ENCODE measurements around the gene OPTC. TPM values are rescaled to one million over a fixed set of nuclear protein-coding genes. Genes with fewer than 3 reads are reported as not detected.

Gene OPTC
- polyA plus RNA-seq, 2 of the 4 experiments (the other 2 are of a cell fraction), result not detected

GRCh38 chr1:203491664-203492063, 2.3 kb upstream of the OPTC start:
- peaks cover 5% of the 10 kb centered on the region; the same call in 1 of the 3 replicates for H3K4me1 ChIP-seq
- POLR2A ChIA-PET, result no interaction called here
- DNase-seq (ENCODE audit: low read depth in 1 of 2, low spot score in 1 of 2) (no peak), ATAC-seq (no peak), FAIRE-seq (no peak)
- TF ChIP-seq SREBF2 (IDR thresholded peaks at IDR 0.05), result no peak
- H3K4me2 ChIP-seq, result no peak overlapping the region
- CTCF ChIA-PET, result interaction anchor here (0.9 to 25.5 kb wide), 4 partner anchors 13 to 224 kb away, joined by 3 to 352 read pairs (median 13); no protein-coding TSS in a partner anchor
- no peaks in the 10 kb centered on the region for H3K9me3 ChIP-seq
- no peak overlapping the region for H3K27ac ChIP-seq
- no peak overlapping the region for H3K4me3 ChIP-seq
- WGBS (ENCODE audit: missing lambda C conversion rate), result 72% methylated on average over 9 of the region's 9 CpGs

- ChIA-PET CTCF (interaction anchor here (3.7 to 25.5 kb wide), 2 partner anchors 12 to 150 kb away, joined by 21 to 352 read pairs; no protein-coding TSS in a partner anchor), POLR2A (no interaction called here)
- H3K27ac ChIP-seq, result no peak overlapping the region
- H3K4me3 ChIP-seq, result no peak overlapping the region
- FAIRE-seq, result no peak
- 49% methylated on average over 8 of the region's 8 CpGs for WGBS (ENCODE audit: missing lambda C conversion rate)
- no peak for ATAC-seq
- TF ChIP-seq BCL3 (IDR thresholded peaks at IDR 0.05), result no peak
- TF ChIP-seq KDM1A (IDR thresholded peaks at IDR 0.05; ENCODE audit: low read depth), result no peak
- no peak for TF ChIP-seq SMC3 (IDR thresholded peaks at IDR 0.05)
- TF ChIP-seq HEYL (CRISPR knock-in tag; IDR thresholded peaks at IDR 0.05), result no peak
- TF ChIP-seq MAZ (IDR thresholded peaks at IDR 0.05; ENCODE audit: borderline replicate concordance, low read depth, low read length), result no peak
- TF ChIP-seq PHF8 (IDR thresholded peaks at IDR 0.05; ENCODE audit: borderline replicate concordance, low read depth), result no peak
- TF ChIP-seq USF2 (IDR thresholded peaks at IDR 0.05), result no peak
- no peak for TF ChIP-seq CEBPB (IDR thresholded peaks at IDR 0.05)
- no peak for TF ChIP-seq REST (IDR thresholded peaks at IDR 0.05)
- no peaks in the 10 kb centered on the region for H3K9me3 ChIP-seq
- DNase-seq (ENCODE audit: low read depth in 1 of 2, low spot score in 1 of 2), result no peak
- H3K4me1 ChIP-seq, result peaks cover 5% of the 10 kb centered on the region; the same call in 1 of the 3 replicates
- H3K4me2 ChIP-seq, result no peak overlapping the region
Measured at GRCh38 chr1:203492082-203492747, 1.7 kb upstream of the OPTC start.

- H3K4me1 ChIP-seq, result peaks cover 5% of the 10 kb centered on the region; the same call in 1 of the 3 replicates
- ChIA-PET CTCF (interaction anchor here (1.2 to 25.5 kb wide), 3 partner anchors 12 to 151 kb away, joined by 3 to 352 read pairs (median 21); no protein-coding TSS in a partner anchor), POLR2A (no interaction called here)
- DNase-seq (ENCODE audit: low read depth in 1 of 2, low spot score in 1 of 2) (no peak), ATAC-seq (no peak), FAIRE-seq (no peak)
- TF ChIP-seq GATA3 (IDR thresholded peaks at IDR 0.05; ENCODE audit: borderline replicate concordance) (no peak), KDM5A (IDR thresholded peaks at IDR 0.05) (no peak), KDM1A (IDR thresholded peaks at IDR 0.05; ENCODE audit: low read depth) (no peak), POLR2A (IDR thresholded peaks at IDR 0.05; ENCODE audit: low read length) (no peak), JUN (IDR thresholded peaks at IDR 0.05) (no peak), REST (IDR thresholded peaks at IDR 0.05) (no peak), HEYL (CRISPR knock-in tag; IDR thresholded peaks at IDR 0.05) (no peak), FOXS1 (CRISPR knock-in tag; IDR thresholded peaks at IDR 0.05) (no peak), CTCF (IDR thresholded peaks at IDR 0.05) (no peak), CBX8 (IDR thresholded peaks at IDR 0.05) (no peak), NR3C1 (IDR thresholded peaks at IDR 0.05) (no peak), CEBPB (IDR thresholded peaks at IDR 0.05) (no peak), ZFP36 (IDR thresholded peaks at IDR 0.05; ENCODE audit: borderline replicate concordance, partially characterized antibody) (no peak)
- no peak overlapping the region for H3K27ac ChIP-seq
- no peak overlapping the region for H3K4me2 ChIP-seq
- 52% methylated on average over 6 of the region's 6 CpGs for WGBS (ENCODE audit: missing lambda C conversion rate)
- H3K9me3 ChIP-seq, result no peaks in the 10 kb centered on the region
- H3K4me3 ChIP-seq, result no peak overlapping the region
Measured at GRCh38 chr1:203492748-203493130, 1.2 kb upstream of the OPTC start.

Data from A549 (cell line).